ENCODE measurements around the gene AKAP17A.
"Not testable (repeated sequence)": the region's sequence is repeated elsewhere in the genome, so short reads cannot be mapped to it uniquely, and the experiment has no call there.

The AKAP17A gene

GRCh38 chrX:1564077-1564476 lies 27.3 kb upstream of the AKAP17A start:
- H3K9me3 ChIP-seq (ENCODE audit: control insufficient read depth, insufficient read depth, low read length); H3K4me1 ChIP-seq (ENCODE audit: control insufficient read depth, insufficient read depth, low read length); H3K9ac ChIP-seq (ENCODE audit: low read depth, low read length); H3K27me3 ChIP-seq (ENCODE audit: control insufficient read depth, insufficient read depth, low read length); H3K27ac ChIP-seq (ENCODE audit: low read depth, low read length); H3K4me3 ChIP-seq (ENCODE audit: low read depth, low read length); H3K36me3 ChIP-seq (ENCODE audit: control insufficient read depth, insufficient read depth, low read length): not testable (repeated sequence)

- Histone ChIP-seq H3K9ac (ENCODE audit: low read depth, low read length) (no peak overlapping the region), H3K4me1 (ENCODE audit: control insufficient read depth, insufficient read depth, low read length) (no peaks in the 10 kb centered on the region), H3K36me3 (ENCODE audit: control insufficient read depth, insufficient read depth, low read length) (no peaks in the 10 kb centered on the region), H3K27ac (ENCODE audit: low read depth, low read length) (no peak overlapping the region), H3K9me3 (ENCODE audit: control insufficient read depth, insufficient read depth, low read length) (no peaks in the 10 kb centered on the region), H3K27me3 (ENCODE audit: control insufficient read depth, insufficient read depth, low read length) (no peaks in the 10 kb centered on the region), H3K4me3 (ENCODE audit: low read depth, low read length) (no peak overlapping the region)
These were observed 26.4 kb upstream of the AKAP17A start for GRCh38 chrX:1564750-1565683.

- H3K9me3 ChIP-seq (ENCODE audit: control insufficient read depth, insufficient read depth, low read length) = not testable (repeated sequence)
These were observed 17.2 kb upstream of the AKAP17A start for GRCh38 chrX:1574181-1574580.

GRCh38 chrX:1576201-1576992 lies 15.0 kb upstream of the AKAP17A start:
- Histone ChIP-seq H3K4me1 (ENCODE audit: control insufficient read depth, insufficient read depth, low read length) (no peaks in the 10 kb centered on the region), H3K36me3 (ENCODE audit: control insufficient read depth, insufficient read depth, low read length) (no peaks in the 10 kb centered on the region), H3K9me3 (ENCODE audit: control insufficient read depth, insufficient read depth, low read length) (peaks cover 4% of the 10 kb centered on the region), H3K4me3 (ENCODE audit: low read depth, low read length) (no peak overlapping the region), H3K27ac (ENCODE audit: low read depth, low read length) (no peak overlapping the region), H3K27me3 (ENCODE audit: control insufficient read depth, insufficient read depth, low read length) (no peaks in the 10 kb centered on the region), H3K9ac (ENCODE audit: low read depth, low read length) (no peak overlapping the region)

More at GRCh38 chrX:1574181-1574580, 17.2 kb upstream of the AKAP17A start:
- H3K4me1 ChIP-seq (ENCODE audit: control insufficient read depth, insufficient read depth, low read length); H3K4me3 ChIP-seq (ENCODE audit: low read depth, low read length); H3K27ac ChIP-seq (ENCODE audit: low read depth, low read length); H3K27me3 ChIP-seq (ENCODE audit: control insufficient read depth, insufficient read depth, low read length); H3K9ac ChIP-seq (ENCODE audit: low read depth, low read length); H3K36me3 ChIP-seq (ENCODE audit: control insufficient read depth, insufficient read depth, low read length): not testable (repeated sequence)

- Histone ChIP-seq H3K27ac (ENCODE audit: low read depth, low read length) (no peak overlapping the region), H3K4me3 (ENCODE audit: low read depth, low read length) (no peak overlapping the region), H3K36me3 (ENCODE audit: control insufficient read depth, insufficient read depth, low read length) (no peaks in the 10 kb centered on the region)
These were observed 13.6 kb upstream of the AKAP17A start for GRCh38 chrX:1577845-1578244.

GRCh38 chrX:1578511-1579173 lies 12.8 kb upstream of the AKAP17A start:
- Histone ChIP-seq H3K27ac (ENCODE audit: low read depth, low read length) (no peak overlapping the region), H3K4me1 (ENCODE audit: control insufficient read depth, insufficient read depth, low read length) (no peaks in the 10 kb centered on the region), H3K27me3 (ENCODE audit: control insufficient read depth, insufficient read depth, low read length) (no peaks in the 10 kb centered on the region), H3K9ac (ENCODE audit: low read depth, low read length) (no peak overlapping the region), H3K36me3 (ENCODE audit: control insufficient read depth, insufficient read depth, low read length) (no peaks in the 10 kb centered on the region), H3K4me3 (ENCODE audit: low read depth, low read length) (no peak overlapping the region), H3K9me3 (ENCODE audit: control insufficient read depth, insufficient read depth, low read length) (peaks cover 4% of the 10 kb centered on the region)

More at GRCh38 chrX:1577845-1578244, 13.6 kb upstream of the AKAP17A start:
- Histone ChIP-seq H3K9me3 (ENCODE audit: control insufficient read depth, insufficient read depth, low read length) (peaks cover 4% of the 10 kb centered on the region), H3K27me3 (ENCODE audit: control insufficient read depth, insufficient read depth, low read length) (no peaks in the 10 kb centered on the region), H3K4me1 (ENCODE audit: control insufficient read depth, insufficient read depth, low read length) (no peaks in the 10 kb centered on the region), H3K9ac (ENCODE audit: low read depth, low read length) (no peak overlapping the region)

GRCh38 chrX:1581132-1581531 lies 10.3 kb upstream of the AKAP17A start:
- Histone ChIP-seq H3K36me3 (ENCODE audit: control insufficient read depth, insufficient read depth, low read length) (no peaks in the 10 kb centered on the region), H3K27ac (ENCODE audit: low read depth, low read length) (no peak overlapping the region), H3K4me1 (ENCODE audit: control insufficient read depth, insufficient read depth, low read length) (no peaks in the 10 kb centered on the region), H3K9ac (ENCODE audit: low read depth, low read length) (no peak overlapping the region), H3K27me3 (ENCODE audit: control insufficient read depth, insufficient read depth, low read length) (no peaks in the 10 kb centered on the region), H3K9me3 (ENCODE audit: control insufficient read depth, insufficient read depth, low read length) (peaks cover 4% of the 10 kb centered on the region), H3K4me3 (ENCODE audit: low read depth, low read length) (no peak overlapping the region)

- H3K27me3 ChIP-seq (ENCODE audit: control insufficient read depth, insufficient read depth, low read length) = no peaks in the 10 kb centered on the region
- H3K4me1 ChIP-seq (ENCODE audit: control insufficient read depth, insufficient read depth, low read length) = no peaks in the 10 kb centered on the region
- no peak overlapping the region for H3K4me3 ChIP-seq (ENCODE audit: low read depth, low read length)
- no peak overlapping the region for H3K27ac ChIP-seq (ENCODE audit: low read depth, low read length)
- H3K36me3 ChIP-seq (ENCODE audit: control insufficient read depth, insufficient read depth, low read length) = no peaks in the 10 kb centered on the region
- H3K9ac ChIP-seq (ENCODE audit: low read depth, low read length) = no peak overlapping the region
- peaks cover 4% of the 10 kb centered on the region for H3K9me3 ChIP-seq (ENCODE audit: control insufficient read depth, insufficient read depth, low read length)
These were observed 8.5 kb upstream of the AKAP17A start for GRCh38 chrX:1582686-1583437.

GRCh38 chrX:1584237-1585011 lies 7.0 kb upstream of the AKAP17A start:
- Histone ChIP-seq H3K4me3 (ENCODE audit: low read depth, low read length) (no peak overlapping the region), H3K27ac (ENCODE audit: low read depth, low read length) (no peak overlapping the region), H3K9me3 (ENCODE audit: control insufficient read depth, insufficient read depth, low read length) (peaks cover 4% of the 10 kb centered on the region), H3K36me3 (ENCODE audit: control insufficient read depth, insufficient read depth, low read length) (no peaks in the 10 kb centered on the region), H3K4me1 (ENCODE audit: control insufficient read depth, insufficient read depth, low read length) (no peaks in the 10 kb centered on the region), H3K27me3 (ENCODE audit: control insufficient read depth, insufficient read depth, low read length) (no peaks in the 10 kb centered on the region), H3K9ac (ENCODE audit: low read depth, low read length) (no peak overlapping the region)

GRCh38 chrX:1587161-1587560 lies 4.2 kb upstream of the AKAP17A start:
- Histone ChIP-seq H3K9ac (ENCODE audit: low read depth, low read length) (no peak overlapping the region), H3K9me3 (ENCODE audit: control insufficient read depth, insufficient read depth, low read length) (no peaks in the 10 kb centered on the region), H3K4me1 (ENCODE audit: control insufficient read depth, insufficient read depth, low read length) (no peaks in the 10 kb centered on the region), H3K27me3 (ENCODE audit: control insufficient read depth, insufficient read depth, low read length) (no peaks in the 10 kb centered on the region), H3K4me3 (ENCODE audit: low read depth, low read length) (no peak overlapping the region), H3K36me3 (ENCODE audit: control insufficient read depth, insufficient read depth, low read length) (no peaks in the 10 kb centered on the region), H3K27ac (ENCODE audit: low read depth, low read length) (no peak overlapping the region)
